Suprapubic skin (tissue), 4 donors: Measurements from ENCODE around the gene GSTA1.

ENCODE experiments used
- EP300 ChIP-seq: sonication (generic); formaldehyde crosslinking; IDR thresholded peaks from one replicate; pipeline ENCODE4 v1.6.1; 2017; ENCODE audit warnings: antibody characterized with exemption
- POLR2A ChIP-seq, 2 donors: fragments of 450-650 bp; IDR thresholded peaks; one replicate each; pipeline ENCODE4 v1.6.1; 2017; ENCODE audit warnings: antibody characterized with exemption in 2 of 2, mild to moderate bottlenecking in 2 of 2, moderate library complexity in 2 of 2
- POLR2AphosphoS5 ChIP-seq, 3 donors: sonication (generic); formaldehyde crosslinking; IDR thresholded peaks; one replicate each; pipeline ENCODE4 v1.6.1; 2017; ENCODE audit warnings: antibody characterized with exemption in 3 of 3
- TF ChIP-seq, protein P1 (sequence below), 2 donors: fragments of 200-600 bp in 1 of 2; fragments of 450-650 bp in 1 of 2; sonication (generic) in 1 of 2; IDR thresholded peaks; one replicate each; pipeline ENCODE4 v1.5.1; 2016 to 2019; ENCODE audit warnings: antibody characterized with exemption in 2 of 2, mild to moderate bottlenecking in 1 of 2, moderate library complexity in 1 of 2

DNA sequence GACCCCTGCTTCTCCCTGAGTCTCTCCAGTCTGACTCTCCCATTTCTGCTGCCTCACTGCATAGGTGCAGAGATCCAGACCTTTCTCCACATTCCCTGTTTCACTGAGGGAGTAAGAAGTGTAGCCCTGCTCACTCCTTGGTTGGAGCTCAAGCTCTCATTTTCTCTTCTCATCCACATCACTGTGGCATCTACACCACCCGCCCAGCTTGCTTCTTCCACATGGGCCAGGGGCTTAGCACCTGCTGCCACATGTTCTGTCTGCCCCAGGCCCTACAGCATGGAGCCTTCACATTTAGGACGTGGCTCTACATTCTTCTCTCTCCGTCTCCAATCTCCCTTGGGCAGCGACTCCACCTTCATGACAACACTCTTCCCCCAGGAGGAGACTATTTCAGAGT lies 45.5 kb upstream of the GSTA1 start:
- TF ChIP-seq, protein P1, sequence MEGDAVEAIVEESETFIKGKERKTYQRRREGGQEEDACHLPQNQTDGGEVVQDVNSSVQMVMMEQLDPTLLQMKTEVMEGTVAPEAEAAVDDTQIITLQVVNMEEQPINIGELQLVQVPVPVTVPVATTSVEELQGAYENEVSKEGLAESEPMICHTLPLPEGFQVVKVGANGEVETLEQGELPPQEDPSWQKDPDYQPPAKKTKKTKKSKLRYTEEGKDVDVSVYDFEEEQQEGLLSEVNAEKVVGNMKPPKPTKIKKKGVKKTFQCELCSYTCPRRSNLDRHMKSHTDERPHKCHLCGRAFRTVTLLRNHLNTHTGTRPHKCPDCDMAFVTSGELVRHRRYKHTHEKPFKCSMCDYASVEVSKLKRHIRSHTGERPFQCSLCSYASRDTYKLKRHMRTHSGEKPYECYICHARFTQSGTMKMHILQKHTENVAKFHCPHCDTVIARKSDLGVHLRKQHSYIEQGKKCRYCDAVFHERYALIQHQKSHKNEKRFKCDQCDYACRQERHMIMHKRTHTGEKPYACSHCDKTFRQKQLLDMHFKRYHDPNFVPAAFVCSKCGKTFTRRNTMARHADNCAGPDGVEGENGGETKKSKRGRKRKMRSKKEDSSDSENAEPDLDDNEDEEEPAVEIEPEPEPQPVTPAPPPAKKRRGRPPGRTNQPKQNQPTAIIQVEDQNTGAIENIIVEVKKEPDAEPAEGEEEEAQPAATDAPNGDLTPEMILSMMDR (IDR thresholded peaks at IDR 0.05), result no peak
- no peak for TF ChIP-seq POLR2A (IDR thresholded peaks at IDR 0.05)
- no peak for TF ChIP-seq POLR2AphosphoS5 (IDR thresholded peaks at IDR 0.05)
- TF ChIP-seq EP300, result no peak
